Stimulated activated CD8-positive, alpha-beta memory T cell treated with anti-CD3 and anti-CD28 coated beads, Interleukin-4, amount 100 ng/mL, for 24 hours (primary cell): ENCODE results near the gene COL16A1.

Experiments used
- DNase-seq: peaks from one replicate; pipeline ENCODE4 v3.0.0-alpha.2; 2020; ENCODE audit warnings: low read depth

The COL16A1 gene

DNA sequence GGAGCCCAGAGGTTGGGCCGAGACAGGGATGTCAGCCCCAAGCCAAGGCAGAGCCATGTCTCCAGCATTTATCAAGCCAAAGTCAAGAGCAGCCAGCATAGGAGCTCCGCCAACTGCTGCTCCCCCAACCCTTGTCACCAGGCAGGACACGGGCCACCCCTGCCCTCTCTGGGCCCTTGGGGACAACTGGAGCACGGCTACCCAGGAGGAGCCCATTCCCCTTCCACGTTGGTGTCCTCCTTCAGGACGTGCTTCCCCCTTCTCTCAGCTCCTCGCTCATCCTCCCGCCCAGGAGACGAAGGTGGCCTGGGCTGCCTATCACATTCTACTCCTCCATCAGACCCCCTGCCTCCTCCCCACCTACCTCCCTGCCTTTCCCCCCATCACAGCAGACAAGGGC, 39.3 kb downstream of the COL16A1 start:
- no peak for DNase-seq

DNA sequence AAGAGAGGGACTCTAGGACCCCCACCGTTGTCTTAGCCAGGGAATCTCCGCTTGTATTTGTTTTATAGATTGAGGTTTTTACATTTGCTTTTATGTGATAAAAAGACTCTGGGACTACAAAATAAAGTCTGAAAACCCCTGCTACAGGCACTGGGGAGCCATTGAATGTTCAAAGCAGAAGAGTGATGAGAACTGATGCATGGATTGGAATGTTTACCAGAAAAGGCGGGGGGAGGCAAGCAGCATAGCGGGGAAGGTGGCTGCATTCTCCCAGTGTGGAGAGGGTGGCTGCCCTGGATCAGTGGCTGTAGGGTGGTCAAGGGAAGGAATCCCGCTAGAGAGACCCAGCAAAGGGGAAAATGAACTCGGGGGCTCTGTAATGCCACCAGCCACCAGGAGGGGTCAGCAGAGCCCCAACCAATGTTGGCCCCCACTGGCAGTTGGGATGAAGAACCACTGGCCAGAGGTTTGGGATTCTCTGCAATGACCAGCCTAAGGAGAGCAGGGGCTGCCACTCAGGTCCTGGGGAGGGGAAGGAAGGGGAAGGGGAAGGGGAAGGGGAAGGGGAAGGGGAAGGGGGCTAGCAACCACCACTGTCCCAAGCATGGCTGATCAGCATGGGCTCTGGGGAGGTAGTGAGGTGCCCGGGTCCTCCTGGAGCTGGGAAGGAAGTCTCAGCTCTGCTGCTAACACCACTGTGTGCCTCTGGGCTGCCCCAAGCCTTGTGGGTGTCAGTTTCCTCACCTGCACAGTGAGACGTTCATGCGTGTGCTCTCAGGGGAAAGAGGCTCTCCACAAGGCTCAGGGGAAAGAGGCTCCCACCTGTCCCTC, 40.0 kb downstream of the COL16A1 start:
- peak; percentile 38 for DNase-seq

DNA sequence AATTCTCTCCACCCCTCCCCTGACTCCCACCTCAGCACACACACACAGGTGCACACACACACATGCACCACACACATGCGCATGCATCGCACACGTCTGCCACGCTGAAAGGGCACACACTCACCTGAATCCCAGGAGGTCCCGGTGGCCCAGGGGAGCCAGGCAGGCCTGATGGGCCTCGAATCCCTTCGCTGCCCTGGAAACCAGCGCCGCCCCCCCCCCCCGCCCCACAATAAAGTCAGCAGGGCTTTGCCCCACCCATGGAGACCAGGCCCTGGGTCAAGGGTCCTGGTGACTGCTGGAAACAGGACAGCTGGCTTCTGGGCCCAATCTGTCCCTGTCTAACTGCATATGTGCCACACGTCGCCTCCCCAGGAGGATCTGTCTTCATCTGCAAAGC, 41.4 kb downstream of the COL16A1 start:
- DNase-seq, result no peak

DNA sequence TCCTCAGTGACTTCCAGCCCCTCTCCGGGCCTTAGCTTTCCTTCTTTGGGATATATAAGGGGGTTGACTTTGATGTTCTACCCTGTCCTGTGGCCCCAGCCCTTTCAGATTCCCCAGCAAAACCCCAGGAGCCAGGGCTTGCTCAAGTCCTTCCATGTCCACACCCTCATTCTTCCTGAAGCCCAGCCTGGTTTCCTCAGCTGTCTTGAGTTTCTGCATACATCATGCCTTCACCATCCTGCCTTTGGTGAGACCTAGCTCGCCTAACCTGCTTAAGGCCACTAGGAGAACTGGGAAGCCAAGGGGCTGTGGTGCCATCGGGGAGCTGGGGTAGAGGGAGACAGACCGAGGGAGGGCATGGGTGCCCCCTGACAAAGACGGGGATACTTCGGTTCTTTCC, 42.0 kb downstream of the COL16A1 start:
- DNase-seq, result no peak

DNA sequence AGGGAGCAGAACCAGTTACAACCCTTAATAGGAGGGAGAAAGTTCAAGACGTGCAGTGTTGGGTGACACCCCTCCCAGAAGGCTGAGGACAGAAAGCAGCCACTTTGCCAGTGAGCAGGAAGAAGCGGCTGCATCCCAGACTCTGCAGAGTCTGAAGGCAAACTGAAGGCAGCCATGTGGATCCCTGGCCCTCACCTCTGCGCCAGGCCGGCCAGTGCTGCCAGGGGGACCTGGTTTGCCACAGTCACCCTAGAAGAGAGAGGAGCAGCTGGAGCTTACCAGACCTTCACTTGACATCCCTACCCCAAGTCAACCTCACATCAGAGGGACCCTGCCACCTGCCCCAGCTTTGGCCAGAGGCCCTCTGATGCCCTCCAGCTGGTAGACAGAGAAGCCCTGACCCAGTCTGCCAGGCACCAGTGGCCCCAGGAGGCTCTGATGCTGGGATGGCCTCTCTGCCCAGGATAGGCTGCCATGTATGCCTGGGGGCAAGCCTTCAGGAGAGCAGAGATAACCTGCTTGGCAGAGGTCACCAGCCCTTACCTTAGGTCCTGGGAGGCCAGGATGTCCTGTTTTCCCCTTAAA, 42.9 kb downstream of the COL16A1 start:
- DNase-seq, result no peak

DNA sequence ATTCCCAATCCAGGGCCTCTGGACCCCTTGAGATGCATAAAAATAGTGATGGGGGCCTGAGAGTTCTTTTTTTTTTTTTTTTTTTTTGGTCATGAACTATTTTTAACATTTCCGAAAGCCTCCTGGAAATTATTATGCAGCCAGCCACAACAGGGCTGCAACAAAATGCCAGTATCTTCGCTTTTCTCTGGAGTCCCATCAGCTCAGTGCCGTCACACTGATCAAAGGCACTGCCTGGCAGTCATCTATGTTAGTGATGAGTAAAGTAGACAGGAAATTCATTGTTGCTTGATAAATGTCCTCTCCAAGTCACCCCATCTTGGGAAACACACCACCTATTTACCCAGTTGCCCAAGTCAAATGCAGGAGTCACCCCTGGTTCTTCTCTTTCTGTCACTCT, 43.9 kb downstream of the COL16A1 start:
- no peak for DNase-seq

DNA sequence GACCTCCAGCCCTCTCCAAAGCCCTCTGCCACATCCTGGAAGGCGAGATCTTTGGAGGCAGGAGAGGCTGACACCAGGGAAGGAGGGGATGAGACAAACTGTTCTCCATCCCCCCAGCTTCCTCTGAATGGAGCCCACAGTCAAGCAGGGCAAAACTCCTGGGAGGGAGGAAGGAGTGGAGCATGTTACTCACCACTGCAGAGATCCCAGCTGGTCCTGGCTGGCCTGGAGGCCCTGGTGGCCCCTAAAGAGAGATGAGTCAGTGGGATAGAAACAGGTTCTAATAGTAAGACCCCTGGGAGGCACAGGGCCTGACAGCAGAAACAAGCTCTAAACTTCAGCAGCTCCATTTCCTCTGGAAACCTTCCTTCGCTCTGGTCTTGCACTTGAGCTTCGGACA, 45.1 kb downstream of the COL16A1 start:
- no peak for DNase-seq

DNA sequence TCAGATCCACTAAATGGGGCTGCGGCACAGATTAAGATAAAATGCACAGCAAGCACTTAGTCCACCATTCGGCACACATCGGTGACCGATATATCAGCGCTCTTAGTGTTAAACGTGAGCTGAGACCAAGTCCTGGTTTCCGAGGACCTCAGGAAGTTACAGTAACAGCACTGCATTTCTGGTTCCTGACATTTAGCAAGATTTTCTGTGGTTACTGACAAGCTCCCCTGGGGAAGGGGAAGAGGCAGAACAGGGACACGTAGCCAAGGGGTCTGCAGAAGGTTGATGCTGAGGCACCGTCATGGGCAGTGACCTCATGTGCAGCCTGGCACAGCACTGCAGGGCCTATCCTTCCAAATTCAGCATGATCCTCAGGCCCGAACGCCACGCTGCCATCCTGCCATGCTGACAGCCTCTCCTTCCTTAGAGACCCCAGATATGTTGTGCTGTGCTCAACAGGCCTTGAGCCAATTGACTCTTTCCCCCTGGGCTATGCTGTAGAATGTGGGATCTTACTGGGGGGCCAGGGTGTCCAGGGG, 45.8 kb downstream of the COL16A1 start:
- DNase-seq, result no peak

DNA sequence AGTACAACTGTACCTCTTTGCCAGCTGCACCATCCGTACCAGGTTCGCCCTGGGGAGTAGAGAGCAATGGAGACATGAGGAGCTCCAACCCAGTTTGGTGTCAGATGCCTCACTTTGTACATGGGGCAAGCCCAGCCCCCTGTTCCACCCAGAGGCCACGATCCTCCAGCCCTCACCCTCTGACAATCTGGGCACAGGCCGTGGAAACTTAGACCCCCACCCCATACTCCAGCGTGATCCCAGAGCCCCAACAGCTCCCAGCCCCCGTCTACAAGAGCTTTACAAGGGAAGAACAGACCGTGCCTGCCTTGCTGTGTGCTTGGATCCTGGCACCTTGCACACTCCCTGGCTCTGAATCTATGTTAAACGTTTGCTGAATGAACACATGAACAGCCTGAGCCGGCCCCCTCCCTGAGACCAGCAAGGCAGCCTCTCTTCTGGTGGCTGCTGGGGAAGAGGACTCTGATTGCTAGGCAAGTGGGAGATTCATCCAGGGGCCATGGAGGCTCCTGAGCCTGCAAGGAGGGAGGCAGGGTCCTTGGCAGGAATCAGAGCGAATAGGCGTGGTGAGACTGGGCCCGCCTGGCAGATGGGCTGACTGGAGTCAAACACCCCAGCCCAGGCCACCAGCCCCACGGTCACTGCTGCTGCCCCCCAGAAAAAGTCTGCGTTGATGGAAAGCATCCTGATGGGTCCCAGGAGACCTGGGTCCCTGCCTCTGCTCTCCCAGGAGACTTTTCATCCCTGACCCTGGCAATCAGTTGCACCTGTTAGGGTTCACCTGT, 46.6 kb downstream of the COL16A1 start:
- DNase-seq, result no peak

DNA sequence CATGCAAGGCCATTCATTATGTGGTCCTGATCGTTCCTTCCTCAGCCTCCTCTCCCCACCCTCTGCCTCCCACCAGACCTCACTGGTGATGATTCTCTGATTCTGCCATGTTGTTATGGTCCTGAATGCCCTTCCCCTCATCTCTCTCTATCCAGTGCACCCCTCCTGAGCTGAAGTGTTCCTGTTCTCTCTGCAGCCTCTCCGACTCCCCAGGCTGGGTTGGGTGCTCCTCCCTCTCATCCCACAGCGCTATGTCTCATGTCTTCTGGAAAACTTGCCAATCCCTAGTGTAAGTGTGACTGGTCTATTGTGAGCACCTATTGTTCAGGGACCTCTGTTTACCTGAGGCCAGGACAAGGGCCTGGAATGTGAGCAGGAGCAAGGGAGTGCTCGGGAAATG, 48.1 kb downstream of the COL16A1 start:
- no peak for DNase-seq

DNA sequence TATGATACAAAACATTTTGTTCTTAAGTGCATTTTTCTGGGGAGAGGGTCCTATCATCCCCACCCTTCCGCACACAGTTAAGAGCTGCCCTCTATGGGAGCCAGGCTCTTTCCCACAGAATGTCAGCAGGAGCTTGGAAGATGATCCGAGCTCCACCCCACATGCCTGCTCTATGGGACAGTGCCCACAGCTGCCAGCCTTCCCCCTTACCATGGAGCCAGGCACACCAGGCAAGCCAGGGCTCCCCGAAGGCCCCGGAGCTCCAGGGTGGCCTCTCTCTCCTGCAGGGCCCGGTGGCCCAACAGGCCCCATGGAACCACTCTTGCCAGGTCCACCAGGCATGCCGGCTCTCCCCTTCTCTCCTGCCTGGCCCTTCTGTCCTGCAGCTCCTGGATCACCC, 48.7 kb downstream of the COL16A1 start:
- DNase-seq, result no peak

DNA sequence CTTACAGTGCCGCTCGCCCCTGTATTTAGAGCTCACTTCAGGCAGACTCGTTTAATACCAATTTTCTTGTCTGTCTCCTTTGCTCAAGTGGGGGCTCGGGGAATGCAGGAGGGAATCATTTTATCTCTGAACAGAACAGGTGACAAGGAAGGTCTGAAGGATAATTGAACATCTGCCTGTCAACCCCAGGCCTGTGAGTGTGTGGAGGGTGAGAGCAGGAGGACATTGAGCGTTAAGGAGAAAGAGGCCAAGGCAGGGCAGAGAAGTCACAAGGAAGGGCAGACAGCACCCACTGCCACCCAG, 49.4 kb downstream of the COL16A1 start:
- DNase-seq, result no peak

DNA sequence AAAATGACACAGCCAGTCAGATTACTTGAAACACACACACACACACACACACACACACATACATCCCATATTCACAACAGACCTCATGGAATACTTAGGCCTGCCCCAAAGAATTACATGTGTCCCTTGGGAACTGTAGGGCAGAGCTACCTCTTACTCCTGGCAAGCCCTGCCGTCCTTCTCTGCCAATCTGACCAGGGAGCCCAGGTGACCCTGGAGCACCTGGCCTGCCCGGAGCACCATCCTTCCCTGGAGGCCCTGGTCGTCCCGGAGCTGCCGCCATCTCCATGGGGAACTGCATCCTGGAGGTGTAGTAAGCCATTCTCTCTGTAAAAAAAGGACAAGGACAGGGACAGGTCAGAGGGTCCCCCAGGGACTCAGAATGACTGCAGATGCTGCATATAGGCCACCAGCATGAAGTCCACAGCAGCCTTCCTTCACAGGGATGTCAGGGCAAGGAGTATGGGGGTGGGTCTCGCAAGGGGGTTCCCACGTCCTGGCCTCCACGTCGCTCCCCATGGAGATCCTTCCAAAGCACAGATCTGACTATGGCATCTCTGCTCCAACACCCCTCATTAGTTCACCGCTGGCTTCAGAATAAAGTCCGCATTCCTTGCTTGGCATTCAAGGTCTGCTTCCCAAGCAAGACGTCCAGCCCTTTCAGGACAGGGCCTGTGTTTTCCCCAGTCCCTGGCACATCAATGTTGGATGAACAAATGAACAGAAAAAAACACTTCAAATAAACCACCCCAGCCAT, 49.9 kb downstream of the COL16A1 start:
- no peak for DNase-seq

DNA sequence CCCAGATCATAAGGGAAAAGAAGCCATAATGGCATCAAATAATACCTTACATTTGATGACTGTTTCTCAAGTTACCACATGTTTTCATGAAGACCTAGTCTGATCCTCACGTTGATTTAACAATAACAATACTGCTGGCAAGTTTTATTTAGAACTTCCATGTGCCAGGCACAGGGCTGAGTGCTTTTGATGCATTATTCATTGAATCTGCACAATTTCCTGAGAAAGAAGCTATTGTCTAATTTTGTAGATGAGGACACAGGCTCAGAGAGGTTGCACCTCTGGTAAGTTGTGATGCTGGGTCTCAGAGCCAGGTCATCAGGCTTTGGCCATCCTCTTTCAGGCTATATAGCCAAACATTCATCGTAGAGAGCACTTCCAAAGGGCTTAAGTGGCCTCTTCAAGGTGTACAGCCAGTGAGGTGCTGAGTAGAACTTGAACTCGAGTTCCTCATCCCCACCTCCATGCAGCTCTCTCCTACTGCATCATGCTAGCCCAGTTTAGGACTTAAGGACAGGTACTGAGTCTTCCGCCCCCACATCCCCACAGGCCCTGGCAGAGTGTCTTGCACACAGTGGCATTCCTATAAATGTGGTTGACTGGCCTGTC, 50.8 kb downstream of the COL16A1 start:
- no peak for DNase-seq

DNA sequence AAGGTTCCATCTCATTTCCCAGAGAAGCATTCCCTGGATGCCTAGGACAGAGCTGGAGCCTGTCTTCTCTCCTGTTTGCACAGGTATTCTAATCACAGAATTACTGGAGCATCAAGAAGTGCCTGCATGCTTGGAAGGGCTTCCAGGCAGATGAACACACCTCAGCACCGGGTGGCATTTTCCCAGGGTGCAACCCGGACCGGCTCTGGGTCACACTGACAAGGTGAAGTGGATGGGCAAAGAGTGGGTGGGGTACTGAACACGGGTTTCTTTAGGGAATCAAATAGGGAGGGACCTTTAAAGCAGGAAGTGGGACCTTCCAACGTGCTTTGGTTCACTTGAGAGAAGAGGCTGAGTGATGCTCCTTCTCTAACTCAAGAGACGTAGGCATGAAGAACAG, 52.1 kb downstream of the COL16A1 start:
- no peak for DNase-seq

DNA sequence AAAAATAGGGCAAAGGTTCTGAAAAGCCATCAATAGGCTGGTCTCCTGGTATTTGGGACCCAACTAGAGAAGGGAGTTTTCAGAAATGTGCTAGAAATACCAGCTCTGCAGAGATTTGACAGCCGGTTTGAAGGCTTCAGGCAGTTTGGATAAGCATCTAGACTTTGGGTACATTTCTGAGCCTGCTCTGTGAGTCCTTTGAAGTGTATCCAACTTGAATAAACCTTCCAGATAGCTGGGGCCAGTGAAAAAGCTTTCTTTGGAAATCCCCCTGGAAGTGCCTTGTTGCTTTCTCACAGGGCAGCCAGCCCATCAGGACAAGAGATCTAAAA, 52.8 kb downstream of the COL16A1 start:
- DNase-seq, result no peak

DNA sequence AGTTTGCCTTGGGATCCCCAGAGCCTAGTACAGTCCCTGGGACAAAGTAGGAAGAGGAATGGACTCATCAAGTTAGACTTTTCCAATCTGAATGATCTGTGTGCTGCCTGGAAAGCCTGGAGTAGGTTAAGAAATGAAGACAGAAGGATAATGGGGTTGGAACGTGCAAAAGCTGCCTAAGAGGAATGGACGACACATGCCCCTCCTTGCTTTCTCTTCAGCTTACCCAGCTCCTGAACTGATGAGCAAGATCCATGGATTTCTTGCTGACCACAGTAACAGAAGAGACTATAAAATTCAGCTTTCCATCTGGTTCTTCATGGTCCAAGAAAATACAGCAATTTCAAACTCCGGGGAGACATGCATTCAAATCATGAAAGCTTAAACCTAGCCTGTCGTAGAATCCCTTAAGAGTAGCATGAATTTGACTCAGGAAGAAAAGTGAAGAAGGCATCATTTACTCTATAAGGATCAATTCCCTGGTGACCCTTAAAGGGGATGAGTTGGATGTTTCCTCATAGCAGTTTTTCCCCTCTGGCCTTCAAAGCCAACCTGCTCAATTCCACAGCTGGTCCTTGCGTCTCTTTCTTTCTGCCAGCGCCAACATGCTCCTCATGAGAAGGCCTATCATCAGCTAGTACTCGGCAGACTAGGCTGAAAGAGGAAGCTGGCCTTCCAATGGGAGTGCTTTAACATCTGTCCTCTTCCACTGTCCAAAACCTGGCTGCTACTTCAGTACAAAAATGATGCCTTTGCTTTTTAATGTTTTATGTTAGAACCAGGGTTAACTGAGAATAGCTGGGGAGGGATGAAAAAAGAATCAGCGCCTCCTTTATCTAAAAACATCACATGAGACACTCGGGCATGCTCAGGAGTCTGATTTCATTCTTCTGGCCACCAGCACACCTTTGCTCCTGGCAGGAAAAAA, 53.4 kb downstream of the COL16A1 start:
- DNase-seq, result no peak

DNA sequence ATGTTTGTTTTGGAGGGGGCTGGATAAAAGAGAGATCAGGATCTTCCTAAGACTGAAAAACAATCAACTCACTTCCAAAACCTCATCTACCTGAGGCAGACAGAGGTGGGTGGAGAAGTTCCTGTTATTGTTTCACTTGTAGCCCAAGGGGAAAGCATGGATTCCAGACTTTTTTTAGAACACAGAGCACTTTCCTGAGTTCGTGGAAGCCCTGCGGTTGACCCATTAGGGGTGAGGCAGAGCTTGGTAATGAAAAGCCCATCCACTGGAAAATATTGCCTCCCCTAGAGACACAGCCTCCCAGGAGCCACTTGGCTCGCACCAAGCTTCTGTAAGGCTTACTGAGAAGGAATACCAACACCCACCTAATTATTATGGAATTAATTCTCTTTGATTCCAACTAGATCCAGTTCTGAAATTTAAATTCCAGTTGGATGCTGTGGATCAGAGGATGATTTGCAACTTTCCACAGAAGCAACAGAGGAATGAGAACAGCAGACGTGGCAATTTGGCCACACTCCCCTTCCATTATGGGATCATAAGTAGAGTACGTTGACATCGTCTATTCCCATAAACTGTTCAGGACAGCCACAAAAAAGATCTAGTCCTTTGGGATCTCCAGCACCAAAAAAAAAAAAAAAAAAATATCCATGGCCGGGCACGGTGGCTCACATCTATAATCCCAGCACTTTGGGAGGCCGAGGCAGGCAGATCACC, 55.0 kb downstream of the COL16A1 start:
- no peak for DNase-seq

DNA sequence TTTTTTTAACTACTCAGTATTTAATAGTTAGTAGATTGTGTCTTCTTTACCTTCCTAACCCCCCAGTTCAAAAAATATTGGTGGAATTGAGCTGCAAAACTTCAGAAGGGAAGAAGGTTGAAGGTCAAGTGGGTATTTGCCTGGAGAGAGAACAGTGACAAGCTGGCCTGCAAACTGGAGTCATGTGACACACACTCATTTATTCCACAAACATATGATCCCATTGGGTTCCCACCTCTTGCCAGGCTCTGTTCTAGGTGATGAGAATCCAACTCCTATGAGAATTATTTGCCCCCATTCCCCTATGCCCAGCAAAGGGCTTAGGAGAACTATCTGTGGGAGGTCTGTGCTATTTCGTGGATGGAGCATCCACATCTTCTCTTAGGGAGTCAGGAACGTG, 55.6 kb downstream of the COL16A1 start:
- no peak for DNase-seq

DNA sequence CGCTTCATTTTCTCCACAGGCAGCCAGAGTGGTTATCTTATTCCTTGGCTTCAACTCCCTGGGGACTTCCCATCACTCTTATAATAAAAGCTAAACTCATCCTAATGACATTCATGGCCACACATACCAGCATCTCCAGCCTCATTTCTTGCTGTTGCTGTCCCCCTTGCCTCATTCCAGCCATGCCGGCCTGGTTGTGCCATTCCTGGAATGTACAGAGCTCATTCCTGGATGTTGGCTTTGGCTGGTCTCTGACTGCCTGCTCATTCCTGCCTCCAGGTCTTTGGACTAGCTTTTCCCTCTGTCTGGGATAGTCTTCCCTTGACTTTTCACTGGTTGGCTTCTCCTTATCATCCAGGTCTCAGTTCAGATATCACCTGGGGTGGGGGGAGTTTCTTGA, 56.7 kb downstream of the COL16A1 start:
- DNase-seq, result no peak
